Ovary (tissue), 3 donors: ENCODE results near the gene DNAJC24.

ENCODE experiments used
- CTCF ChIP-seq, 3 donors: fragments of 450-650 bp in 2 of 3; fragments of 200-600 bp in 1 of 3; IDR thresholded peaks; one replicate each; pipeline versions ENCODE4 v1.5.1 to v1.8.0; 2016 to 2022; ENCODE audit warnings: antibody characterized with exemption in 3 of 3, mild to moderate bottlenecking in 1 of 3
- EP300 ChIP-seq: sonication (generic); formaldehyde crosslinking; IDR thresholded peaks from one replicate; pipeline ENCODE4 v1.6.1; 2017; ENCODE audit warnings: antibody characterized with exemption
- POLR2A ChIP-seq: fragments of 450-650 bp; IDR thresholded peaks from one replicate; pipeline ENCODE4 v1.6.1; 2017; ENCODE audit warnings: antibody characterized with exemption, mild to moderate bottlenecking, moderate library complexity
- donor health status: DM: no; HTN: no; CAD: no.

GRCh38 chr11:31419138-31419537 lies 49.5 kb downstream of the DNAJC24 start:
- no peak for TF ChIP-seq POLR2A
- no peak for TF ChIP-seq CTCF (IDR thresholded peaks at IDR 0.05)
- TF ChIP-seq EP300 = no peak
